DMS153 treated with DMSO at 0.1 percent for 48 hours (cell line): ENCODE results near the gene AFF3.
"Not testable (repeated sequence)": the region's sequence is repeated elsewhere in the genome, so short reads cannot be mapped to it uniquely, and the experiment has no call there.

Source experiments
- DNase-seq: peaks from one replicate; lab custom pipeline; 2025; ENCODE audit not compliant: unreplicated experiment; lab: John Stamatoyannopoulos, UW

The AFF3 gene

DNA sequence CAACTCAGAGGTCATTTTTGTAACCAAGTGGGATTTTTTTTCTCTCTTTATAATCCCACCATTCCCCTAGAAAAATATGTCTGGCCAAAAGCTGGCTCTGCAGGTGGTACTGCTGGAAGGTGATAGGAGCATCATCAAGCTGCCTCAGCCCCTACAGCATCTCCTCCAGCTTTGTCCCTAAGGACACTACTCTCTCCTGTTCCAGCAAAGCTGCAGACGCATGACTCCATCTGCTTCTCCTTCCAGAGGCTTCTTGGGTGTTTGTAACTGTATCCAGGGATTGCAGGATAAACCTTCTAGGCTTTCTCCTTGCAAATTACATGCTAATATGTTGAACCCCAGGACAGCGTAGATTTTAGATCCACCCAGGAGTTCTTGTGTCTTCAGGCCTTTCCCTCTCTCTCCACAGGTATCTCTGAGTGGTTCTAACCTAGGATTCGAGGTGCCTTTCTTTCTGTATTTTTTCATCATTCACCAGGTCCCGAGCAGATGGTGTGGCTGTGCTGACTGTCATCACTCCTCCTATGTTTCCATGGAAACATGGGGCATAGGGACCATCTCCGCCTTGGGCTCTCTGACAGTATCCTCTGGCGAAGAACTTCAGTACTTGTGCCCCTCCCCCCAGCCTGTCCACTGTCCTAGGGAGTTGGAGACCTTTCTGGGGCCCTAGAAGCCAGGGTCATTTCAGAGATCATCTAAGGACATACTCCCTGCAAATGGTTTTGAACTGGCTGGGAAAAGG lies 34.3 kb downstream of the AFF3 start:
- DNase-seq: no peak

DNA sequence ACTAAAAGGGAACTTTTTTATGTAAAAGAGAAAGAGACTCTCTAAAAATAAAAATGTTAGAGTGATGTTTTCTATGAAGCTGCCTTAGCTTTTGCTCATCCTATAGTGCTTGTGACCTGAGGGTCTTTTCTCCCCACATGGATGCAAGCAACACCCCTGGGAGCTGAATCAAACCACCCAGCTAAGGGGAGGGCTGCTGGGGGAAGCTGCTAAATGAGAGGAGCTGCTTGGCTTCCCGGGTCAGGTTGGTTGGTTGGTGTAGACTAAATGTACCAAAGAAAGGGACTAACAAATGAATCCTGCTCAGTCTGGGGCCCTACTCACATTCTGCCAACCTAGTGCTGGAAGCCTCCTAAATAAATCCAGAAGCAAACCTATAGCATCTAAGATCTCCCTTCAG lies 35.0 kb downstream of the AFF3 start:
- DNase-seq: no peak

DNA sequence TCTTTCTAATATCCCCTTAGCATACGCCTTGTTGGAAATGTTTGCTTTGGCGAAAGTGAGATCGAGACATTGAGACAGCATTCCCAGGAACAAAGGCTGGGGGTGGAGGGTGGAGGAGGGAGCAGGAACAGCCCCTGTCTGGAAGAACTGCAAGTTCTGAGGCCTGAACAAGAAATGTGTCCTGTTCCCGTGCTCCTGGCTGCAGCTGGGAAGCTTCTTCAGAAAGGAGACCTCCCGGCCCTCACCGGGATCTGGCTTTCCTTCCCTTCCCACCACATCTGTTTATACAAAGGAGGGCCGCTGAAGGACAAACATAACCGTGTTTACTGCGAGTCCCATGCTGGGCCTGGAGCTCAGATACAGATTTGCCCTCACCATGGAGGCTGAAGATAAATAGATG lies 35.9 kb downstream of the AFF3 start:
- no peak for DNase-seq

DNA sequence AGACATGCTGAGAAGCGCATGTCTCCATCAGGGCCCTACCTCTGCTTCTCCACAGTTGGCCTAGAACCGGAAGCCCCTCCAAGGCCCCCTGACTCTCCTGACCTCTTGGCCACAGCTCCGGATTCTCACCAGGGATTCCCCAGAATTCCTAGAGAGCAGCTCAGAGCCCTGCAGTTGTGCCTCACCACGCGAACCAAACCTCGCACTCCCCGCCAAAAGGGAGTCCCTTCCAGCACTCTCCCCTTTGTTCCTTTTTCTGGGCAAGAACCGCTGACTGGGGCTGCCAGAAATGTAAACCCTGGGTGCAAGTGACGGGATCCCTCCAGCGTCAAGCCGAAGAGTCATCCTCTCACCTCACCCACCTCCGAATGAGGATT lies 36.7 kb downstream of the AFF3 start:
- DNase-seq: no peak

DNA sequence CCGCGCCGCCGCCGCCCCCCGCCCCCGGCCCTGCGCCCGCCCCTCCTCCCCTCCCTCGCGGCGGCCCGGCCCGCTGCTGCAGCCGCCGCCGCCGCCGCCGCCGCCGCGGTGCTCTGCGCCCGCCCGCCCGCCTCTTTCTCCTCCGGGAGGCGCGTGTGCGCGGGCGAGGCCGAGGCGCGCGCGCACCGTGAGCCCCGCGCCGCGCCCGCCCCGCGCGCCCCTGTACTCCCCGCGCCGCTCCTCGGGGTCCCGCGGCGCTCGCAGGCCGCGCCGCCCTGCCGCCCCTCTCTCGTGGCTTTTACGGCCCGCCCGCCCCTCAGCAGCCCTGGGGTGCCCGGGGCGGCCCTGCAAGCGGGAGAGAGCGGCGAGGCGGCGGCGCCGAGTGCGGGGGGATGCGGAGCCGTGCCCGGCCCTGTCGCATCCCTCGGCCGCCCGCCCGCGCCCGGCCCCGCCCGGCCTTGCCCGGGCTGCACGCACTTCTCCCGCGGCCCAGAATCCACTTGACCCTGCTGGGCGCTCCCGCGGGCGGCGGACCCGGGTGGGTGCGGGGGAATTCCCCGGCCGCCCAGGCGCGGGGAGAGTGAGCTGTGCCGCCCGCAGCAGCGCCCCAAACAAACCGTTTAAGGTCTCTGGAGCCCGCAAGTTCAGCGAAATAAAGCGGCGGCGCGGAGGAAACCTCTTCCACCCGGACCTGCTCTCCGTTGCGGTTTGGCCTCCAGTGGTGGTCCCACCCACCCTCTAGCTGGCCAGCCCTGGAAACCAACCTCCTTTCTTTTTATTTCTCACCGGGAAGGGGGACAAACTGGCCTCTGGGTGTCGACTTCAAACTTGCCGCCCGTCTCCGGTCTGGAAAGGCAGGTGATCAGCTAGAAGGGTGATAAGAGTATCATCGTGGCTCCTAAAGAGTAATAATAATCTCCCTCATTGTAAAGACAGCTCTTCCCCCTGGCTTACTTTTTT lies 37.4 kb downstream of the AFF3 start:
- no peak for DNase-seq

DNA sequence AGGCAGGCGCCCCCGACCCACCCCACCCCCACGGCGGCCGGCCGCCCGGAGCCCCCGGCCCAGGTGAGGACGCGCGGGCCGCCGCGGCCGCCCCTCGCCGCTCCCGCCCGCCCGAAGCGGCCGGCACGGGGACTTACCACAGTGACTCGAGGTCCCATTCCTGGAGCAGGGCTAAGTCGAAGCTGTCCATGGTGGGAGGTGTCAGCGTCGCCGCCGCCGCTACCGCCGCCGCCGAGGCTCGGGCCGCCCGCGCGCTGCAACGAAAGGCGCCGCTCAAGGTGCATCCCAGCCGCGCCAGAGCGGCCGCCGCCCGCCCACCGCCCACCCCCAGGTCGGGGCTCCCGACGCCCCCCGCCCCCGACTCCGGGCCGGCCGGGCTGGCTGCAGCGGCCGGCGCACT lies 38.1 kb downstream of the AFF3 start:
- DNase-seq: not testable (repeated sequence)

DNA sequence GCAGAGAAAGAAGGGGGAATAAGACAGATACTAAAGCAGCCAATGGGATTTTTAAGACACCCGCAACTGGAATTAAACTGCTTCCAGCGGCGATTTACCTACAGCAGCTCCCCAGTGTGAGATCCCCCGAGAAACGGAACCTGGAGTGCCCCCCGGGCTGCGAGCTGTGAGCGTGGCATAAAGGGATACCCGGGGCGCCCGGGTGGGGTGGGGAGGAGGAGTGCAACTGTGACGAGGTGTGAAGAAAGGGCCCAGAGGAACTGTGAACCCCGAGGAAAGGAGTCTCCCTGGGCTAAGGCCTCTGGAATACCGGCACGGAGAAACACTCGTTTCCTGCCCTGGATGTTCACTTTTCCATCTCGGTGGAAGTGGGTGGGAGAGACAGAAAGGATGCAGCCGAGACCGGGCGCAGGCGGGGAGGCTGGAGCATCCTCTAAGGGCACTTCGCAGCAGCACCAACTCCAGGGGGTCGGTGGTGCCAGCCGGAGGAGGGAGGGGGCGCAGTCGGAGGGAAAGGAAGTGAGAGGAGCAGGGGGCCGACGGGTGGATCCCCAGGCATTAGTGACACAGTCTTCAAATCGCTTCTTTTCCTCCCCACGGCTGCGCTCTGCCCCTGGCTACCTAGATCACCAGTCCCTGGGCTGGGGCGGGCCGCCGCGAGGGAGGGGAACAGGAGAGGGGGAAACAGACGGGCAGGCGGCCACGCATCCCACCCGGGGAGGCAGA lies 38.7 kb downstream of the AFF3 start:
- not testable (repeated sequence) for DNase-seq

DNA sequence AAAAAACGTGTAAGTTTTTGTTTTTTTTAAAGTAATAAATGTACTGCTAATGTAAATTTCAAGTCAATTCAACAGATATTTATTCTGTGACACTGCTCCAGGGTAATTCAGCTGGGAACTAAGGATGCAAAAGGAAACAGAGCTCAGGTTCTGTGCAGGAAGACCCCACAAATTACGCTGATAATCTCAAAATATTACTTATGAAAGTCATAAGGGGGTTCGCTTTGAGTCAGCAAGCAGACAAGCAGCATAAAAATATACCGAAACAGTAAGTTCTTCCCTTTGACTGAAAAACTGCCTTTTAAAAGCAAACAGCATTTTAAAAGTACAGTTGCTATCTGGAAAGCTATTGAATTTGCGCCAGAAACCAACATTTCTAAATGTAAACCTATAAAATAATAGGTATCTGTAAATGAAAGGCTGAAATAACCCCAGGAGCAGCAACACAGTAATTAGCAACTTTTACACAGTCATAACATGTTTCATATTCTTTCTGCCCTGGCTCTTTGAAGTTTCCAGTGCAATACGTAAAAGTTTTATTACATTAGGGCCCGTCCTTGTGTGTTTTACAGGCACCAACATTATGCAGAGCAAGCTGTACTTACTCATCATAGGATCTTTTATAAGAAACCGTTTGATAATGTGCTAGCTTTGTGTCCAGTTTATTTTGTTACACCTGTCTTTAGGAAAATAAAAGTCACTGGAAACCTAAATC lies 39.8 kb downstream of the AFF3 start:
- not testable (repeated sequence) for DNase-seq

DNA sequence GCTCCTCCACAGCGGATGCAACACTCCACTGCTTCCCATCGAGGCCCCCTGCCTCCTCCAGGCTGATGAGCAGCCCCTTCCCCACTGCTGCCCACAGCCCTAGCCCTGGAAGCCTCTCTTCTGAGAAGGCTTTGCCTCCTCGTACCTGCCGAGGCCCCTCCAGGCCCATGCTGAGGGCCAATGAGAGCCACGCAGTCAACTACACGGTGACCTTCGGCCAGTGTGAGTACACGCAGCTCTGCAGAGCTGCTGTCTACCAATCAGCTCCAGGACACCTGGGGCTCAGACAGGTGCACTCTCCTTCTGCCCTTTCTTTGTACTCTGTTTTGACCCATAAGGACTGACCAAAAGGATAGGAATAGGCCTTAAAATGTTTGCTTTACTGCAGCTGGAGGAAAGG lies 43.5 kb downstream of the AFF3 start:
- not testable (repeated sequence) for DNase-seq

DNA sequence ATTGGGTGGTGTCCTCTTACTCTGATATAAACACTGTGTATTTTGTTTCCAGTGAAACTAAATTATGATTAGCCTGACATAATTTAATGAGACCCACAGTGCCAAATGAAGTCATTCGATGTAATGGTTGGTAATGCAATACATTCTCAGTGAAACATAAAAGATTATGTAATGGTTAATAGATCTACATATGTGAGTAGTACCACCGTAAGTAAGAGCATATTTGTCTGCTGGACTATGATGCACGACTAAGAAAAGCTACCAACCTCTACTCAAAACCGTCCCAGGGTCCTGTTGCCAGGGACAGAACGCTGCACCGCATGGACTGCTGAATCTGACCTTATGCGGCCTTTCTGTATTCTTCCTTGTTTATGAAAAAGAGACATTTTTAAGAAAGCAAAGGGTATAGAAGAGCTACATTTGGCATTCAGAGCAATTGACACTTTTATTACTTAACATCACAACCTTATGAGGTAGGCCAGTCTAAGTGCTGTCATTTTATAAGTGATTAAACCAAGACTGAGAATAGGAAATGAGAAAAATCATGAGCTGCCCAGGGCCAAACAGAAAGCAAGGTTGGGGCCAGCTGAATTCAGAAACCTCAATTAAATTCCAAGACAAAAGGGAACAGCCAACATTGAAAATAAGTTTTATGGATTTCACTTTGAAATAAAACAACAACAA lies 44.6 kb downstream of the AFF3 start:
- DNase-seq: not testable (repeated sequence)

DNA sequence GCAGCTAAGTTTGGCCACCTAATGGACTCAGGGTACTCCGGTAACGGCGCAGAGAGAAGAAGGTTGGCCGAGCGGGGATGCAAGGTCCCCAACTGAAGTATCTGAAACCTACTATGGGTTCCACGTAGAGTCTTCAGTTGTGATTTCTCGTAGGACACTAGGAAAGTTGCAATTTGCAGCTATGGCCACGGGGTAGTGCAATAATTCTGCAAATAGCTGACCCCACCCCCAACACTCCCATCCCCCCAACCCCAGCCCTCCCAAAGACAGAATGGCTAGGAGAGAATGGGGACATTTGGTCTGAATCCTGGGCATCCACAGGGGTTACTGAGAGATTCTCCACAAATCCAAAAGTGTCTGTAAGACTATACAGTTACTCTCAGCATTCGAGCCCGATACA lies 46.5 kb downstream of the AFF3 start:
- DNase-seq: not testable (repeated sequence)

DNA sequence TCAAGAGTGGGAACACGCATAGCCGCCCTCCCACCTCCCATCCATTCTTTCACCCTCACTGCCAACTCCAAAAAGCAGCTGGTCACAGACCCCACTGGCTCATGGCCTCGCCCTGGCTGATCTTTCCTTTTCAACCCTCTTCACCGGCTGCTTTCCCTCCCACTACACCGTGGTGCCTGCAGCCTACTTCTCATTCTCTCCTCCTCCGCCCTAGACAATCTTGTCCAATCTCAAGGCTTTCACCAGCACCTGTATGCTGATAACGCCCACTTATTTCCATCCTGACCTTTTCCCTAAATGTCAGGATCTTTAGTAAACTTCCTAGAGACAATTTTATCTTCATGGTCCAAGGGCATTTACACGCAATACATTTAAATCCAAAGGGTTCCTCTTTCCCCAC lies 50.6 kb downstream of the AFF3 start:
- DNase-seq: not testable (repeated sequence)

DNA sequence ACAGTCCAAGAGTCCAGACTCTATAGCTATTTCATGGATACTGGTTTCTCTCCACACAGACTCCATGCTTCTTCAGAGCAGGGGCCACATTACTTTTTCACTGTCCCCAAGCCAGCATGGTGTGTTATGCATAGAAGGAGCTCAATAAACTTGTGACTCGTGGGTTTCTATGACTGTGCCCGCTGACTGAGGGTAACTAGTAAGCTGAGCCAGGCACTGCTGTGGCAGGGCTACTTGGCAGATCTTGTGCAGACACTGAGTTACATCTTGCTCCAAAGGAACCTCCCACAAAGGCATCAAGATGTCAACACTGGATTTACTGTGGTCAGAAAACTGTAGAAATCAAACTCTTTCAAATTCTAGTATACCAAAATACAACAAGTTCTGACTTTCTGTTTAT lies 56.6 kb downstream of the AFF3 start:
- not testable (repeated sequence) for DNase-seq

DNA sequence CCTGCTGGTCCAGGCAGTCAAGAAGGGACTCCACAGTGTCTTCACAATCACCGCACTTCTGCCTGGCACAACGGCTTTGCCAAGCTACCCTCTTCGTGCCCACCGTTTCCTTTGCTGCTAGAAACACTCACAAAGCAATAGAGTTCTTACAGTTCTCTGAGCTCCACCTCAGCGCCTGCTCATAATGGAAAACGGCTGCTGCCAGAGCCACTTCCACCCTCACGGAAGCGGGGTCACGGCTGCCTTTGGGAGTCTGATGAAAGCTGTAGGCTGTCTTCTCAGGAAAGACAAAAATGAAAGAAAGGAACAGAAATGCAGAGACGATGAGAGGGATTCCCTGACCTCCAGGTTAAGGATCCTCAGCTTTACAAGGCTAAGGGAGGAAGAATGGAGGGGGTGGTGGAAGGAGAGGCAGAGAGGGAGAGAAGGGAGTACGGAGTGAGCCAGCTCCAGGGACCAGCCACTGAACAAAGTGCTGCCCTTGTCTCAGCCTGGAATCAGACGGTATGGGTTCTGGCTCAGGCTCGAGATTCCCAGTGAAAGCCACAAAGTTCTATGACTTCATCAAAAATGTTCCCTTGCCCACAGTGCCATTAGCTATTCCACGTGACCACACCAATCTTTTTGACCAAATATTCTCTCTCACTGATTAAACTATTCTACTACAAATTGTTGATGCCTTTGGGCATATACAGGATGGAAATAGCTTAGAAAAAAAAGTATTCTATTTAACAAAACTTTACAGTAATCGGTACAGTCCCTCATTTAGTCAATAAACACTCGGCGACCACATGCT lies 58.8 kb downstream of the AFF3 start:
- DNase-seq: not testable (repeated sequence)

DNA sequence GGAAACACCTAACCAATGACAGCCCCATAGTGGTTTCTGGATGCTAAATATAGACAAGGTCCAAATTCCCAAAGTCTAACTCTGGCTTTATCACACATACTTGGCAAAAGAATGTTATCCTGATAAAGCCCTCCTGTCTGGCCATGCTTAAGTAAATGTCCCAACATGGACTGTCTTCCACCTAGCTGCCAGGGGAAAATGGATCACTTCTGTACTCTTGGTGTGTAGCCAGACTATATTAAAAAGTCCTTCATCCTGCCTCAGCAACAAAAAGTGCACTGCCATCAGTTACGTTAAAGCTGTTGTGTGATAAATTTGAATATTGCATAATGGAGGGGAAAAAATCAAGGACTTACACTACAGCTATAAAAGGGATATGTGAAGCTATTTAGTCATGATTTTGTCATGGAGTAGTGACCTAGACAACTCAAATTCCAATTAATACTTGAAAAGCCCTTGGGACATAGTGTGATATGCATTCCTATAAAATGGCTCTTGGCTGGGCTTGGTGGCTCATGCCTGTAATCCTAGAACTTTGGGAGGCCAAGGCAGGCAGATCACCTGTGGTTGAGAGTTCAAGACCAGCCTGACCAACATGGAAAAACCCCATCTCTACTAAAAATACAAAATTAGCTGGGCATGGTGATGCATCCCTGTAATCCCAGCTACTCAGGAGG lies 60.0 kb downstream of the AFF3 start:
- not testable (repeated sequence) for DNase-seq

DNA sequence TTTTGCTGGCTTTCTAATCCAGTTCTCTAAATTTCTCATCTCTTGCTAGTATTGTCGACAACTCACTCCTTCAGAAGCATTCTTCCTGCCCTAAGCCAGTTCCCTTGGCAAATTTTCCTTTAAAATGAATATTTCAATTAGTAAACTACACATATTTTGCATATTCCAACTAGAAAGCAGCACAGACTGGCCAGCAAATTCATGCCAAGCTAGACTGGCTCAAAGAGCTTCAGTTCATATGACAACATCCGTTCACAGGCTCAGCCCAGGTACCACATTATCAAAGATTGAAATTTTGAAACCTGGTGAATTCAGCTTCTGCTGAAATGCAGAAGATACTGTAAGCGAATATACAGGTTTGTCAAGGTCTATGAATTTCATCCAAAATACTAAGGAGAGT lies 64.5 kb downstream of the AFF3 start:
- no peak for DNase-seq

DNA sequence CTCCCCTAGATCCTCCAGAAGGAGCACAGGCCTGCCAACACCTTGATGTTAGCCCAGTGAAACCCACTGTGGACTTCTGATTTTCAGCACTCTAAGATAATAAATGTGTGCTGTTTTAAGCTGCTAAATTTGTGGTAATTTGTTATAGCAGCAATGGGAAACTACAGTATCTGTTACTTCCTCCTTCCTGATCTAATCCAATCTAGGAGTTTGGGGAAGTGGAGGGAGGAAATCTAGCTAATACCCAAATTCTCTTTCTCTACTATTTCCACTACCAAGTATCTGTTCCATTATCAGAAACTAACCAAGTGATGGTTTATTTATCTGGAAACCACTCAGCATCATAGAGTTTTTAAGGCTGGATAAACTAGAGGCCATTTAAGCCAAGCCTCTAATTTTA lies 64.9 kb downstream of the AFF3 start:
- no peak for DNase-seq

DNA sequence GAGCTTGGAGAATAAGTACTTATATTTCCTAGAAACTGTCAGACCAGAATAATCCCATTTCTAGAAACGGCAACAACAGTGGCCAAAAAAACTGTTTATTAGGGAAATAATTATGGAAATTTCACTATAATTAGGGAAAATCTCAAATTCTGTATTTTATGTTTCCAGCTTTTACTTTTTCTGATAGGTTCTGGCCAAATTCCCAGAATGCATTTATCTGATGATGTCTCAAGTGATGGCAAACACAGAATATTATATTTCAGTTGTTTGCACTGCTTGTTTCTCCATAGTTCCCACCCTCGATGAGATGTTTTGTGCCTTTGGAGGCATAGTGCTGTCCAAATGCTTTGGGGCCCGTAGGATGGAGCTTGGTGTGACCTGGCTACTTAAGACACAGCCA lies 66.9 kb downstream of the AFF3 start:
- no peak for DNase-seq

DNA sequence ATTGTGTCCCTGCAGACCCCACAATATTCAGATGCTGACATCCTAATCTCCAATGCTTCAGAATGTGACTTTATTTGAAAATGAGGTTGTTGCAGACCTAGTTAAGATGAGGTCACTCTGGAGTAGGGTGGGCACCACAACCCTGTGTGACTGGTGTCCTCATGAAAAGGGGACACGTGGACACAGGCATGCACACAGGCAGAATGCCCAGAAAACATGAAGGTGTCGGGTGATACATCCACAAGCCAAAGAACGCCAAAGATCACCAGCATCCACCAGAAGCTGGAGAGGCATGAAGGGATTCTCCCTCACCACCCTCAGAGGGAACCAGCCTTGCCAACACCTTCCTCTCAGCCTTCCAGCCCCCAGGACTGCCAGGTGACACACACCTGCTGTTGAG lies 69.3 kb downstream of the AFF3 start:
- DNase-seq: no peak
